Measurements from ENCODE around the gene CORO1C. TPM values are rescaled to one million over a fixed set of nuclear protein-coding genes. Genes with fewer than 3 reads are reported as not detected.

CORO1C gene
- total RNA-seq, 1 donor from 2014 or later: 190 TPM

DNA sequence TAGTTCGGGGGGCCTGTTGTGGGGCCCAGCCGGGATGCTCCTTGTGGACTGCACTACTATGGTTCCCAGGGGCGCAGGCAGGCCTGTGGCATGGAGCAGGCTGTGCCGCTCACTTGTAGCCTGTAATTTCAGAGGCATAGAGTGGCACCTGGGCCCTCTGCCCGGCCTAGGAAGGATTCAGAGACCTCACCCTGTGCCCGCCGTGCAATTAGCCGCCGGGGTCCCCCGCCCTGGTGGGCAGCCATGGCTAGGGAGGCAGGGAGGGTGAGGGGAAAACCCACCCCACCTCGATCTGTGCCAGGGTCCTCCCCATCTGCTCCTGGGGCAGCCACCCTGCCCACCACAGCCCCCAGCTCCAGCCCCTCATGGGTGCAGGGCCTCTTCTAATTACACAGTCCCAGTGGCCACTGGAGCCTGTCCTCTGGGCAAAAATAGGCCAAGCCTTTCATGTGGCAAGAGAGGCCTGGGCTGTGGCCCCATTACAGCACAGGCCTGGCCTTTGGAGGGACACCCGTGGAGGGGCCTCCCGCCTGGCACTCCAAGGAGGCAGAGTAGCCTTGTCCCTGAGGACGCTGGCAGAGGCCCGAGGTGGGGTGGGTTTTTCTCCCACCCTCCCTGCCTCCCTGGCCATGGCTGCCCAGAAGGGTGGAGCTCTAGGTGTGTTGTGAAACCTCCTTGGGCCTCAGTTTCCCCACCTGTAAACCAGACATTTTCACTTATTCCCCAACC is 128.2 kb downstream of the CORO1C start:
- no peak for DNase-seq (ENCODE audit: low read depth in 2 of 2)

DNA sequence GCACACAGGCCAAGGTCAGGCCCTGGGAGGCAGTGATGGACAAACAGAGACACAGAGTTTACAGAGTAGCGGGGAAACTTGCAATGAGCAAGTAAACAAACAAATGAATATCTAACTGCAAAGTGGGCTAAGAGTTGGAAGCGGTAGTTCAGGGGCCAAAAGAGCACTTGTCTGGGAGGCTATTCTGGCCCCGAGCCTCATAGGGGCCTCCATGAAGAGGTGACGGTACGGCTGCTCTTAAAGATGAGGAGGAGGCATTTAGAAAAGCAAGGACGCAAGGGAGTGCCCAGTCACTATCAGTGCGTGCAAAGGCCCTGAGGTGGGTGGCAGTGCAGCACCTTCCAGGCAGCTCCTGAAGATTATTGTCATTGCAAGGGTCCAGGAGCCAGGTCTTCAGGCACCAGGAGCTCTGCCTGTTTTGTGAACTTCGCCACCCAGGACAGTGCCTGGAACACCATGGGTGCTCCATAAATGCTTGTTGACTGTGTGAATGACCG is 129.1 kb downstream of the CORO1C start:
- DNase-seq (ENCODE audit: low read depth in 2 of 2): no peak

DNA sequence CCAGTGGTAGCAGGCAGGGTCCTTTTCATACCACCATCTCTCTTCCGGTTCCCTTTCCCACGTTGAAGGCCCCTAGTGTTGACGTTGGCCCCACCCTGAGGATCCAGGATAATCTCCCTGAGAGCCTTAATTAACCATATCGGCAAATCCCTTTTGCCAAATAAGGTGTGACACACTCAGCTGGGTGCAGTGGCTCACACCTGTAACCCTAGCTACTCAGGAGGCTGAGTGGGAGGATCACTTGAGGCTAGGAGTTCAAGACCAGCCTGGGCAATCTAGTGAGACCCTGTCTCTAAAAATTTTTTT is 130.7 kb downstream of the CORO1C start:
- DNase-seq (ENCODE audit: low read depth in 2 of 2): no peak

DNA sequence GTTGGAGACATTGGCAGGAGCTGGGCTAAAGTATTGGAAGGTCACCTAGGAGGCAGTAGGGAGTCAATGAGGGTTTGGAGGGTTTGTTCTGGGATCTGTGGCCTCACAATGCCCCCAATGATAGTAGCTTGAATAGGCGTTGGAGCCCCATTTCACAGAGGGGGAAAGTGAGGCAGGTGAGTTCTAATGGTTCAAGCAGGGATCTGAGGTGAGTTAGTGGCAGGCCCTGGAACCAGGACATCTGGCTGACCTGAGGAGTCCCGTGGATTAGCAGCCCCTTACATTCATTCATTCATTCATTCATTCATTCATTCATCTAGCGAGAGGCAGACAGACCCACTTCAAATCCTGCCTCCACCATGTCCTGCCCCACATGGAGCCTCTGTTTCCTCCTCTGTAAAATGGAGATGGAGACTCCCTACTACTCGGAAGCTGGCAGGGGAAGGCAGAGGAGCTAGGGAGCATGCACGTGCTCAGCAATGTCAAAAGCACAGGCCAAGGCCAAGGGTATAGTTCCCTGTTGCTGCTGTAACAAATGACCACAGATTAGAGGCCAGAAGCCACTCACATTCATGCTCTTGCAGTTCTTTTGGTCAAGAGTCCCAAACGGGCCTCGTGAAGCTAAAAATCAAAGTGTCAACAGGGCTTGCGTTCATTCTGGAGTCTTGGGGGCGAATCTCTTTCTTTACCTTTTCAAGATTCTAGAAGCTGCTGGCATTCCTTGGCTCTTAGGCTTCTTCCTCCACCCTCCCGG is 131.2 kb downstream of the CORO1C start:
- no peak for DNase-seq (ENCODE audit: low read depth in 2 of 2)

DNA sequence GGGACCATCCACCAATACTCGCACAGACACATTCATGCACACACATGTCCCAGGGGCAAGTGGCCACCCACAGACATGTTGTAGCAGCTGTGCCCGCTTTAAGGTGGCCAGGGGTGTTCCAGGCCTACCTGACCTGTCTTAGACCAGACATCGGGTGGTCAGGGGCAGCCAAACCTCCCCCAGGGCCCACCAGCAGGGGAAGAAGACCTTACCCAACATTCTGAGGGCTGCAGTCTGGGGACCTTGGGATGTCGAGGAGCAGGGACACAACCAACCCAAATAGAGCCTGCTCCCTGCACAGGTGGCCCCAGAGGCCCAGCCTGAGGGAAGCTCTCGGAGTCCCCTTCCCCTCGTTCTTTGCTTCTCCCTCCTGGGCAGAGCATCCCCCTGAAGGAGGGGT is 131.8 kb downstream of the CORO1C start:
- DNase-seq (ENCODE audit: low read depth in 2 of 2): no peak

DNA sequence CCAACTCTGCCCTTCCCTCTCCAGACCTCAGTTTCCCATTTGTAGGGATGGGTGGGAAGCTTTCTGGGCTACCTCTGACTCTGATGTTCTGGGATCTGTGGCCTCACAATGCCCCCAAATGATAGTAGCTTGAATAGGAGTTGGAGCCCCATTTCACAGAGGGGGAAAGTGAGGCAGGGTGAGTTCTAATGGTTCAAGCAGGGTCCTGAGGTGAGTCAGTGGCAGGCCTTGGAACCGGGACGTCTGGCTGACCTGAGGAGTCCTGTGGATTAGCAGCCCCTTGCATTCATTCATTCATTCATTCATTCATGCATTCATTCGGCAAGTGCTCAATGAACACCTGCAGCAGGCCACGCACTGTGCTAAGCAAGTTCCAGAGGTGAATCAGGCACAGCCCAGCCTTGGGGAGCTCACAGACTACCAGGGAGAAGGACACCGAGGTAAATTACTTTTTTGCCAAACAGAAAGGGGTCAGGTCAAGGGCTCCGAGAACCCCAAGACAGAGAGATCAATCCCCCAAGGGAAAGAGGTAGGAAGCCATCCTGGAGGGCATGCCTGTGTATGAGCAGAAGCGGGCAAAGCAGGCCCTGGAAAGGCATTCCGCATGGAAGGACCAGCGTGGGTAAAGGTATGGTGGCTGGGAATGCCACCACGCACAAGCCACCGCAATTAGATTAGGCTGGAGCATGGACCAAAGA is 132.6 kb downstream of the CORO1C start:
- no peak for DNase-seq (ENCODE audit: low read depth in 2 of 2)

DNA sequence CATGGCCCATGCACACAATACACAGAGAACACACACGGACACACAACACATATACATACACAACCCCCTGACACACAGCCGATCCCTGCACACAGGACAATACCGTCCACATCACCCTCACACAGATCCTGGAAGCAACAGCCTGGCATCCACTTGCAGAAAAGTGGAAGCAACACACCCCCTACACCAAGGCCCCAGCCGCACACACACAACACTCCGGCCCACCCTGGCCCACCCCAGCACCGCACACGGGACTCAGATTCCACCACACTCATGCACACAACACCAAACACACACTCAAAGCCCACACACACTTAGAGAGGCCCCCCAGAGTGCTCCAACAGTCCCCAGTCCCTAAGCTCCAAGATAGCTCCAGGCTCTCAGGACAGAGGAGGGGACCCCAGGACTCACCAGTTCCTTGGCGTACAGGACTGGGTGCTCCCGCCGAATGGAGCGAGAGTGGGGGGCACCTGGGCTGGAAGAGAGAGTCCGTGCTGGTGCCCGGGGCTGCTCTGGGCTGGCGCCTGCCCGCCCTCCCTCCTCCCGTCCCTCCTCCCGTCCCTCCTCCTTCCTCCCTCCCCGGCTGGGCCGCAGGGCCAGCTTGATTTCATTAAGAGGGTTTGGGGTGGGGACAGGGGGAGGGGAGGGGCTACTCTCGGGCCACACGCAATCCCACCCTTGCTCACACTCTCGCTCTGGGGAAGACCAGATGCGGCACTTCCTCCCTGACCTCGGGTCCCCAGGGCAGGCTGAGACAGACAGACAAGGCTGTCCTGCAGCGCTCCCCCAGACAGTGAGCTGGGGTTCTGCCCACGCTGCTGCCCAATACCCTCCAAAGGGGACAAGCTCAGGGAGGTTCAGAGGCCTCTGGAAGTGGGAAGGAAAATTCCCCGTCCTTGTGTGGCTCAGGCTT is 133.5 kb downstream of the CORO1C start, which contains the start of gene TMEM119:
TSS of gene TMEM119 (minus strand) at position 526 of the 913 bp plus-strand sequence. CDS start 5,701 bp downstream, outside the sequence.
- DNase-seq (ENCODE audit: low read depth in 2 of 2): no peak

DNA sequence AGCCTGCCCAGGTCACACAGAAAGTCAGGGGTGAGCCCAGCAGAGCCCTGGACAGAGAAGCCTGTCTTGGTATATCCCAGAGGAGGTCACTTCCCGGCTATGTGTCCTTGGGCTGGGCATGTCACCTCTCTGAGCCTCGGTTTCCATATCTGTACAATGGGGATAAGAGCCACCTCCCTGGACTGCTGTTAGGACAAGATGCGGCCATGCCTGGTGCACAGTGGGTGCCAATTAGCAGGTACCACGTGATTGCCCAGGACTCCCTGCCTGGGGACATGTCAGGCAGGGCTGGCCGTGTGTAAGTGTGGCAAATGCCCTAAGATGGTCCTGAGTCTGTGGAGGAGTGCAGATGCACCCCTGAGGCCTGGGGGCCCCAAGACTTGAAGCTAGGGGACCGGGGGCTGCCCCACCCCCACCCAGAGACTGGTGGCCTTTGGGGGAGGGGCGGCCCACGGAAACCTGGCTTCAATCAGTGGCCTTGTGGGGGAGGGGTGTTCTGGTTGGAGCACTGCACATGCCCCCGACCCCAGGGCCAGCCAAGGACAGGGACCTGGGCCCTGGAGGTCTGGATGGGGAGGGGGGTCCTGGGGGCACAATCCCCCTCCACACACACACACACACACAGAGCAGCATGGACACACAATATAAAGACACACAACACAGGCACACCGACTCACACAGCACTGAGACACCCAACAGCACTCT is 134.3 kb downstream of the CORO1C start:
- no peak for DNase-seq (ENCODE audit: low read depth in 2 of 2)

DNA sequence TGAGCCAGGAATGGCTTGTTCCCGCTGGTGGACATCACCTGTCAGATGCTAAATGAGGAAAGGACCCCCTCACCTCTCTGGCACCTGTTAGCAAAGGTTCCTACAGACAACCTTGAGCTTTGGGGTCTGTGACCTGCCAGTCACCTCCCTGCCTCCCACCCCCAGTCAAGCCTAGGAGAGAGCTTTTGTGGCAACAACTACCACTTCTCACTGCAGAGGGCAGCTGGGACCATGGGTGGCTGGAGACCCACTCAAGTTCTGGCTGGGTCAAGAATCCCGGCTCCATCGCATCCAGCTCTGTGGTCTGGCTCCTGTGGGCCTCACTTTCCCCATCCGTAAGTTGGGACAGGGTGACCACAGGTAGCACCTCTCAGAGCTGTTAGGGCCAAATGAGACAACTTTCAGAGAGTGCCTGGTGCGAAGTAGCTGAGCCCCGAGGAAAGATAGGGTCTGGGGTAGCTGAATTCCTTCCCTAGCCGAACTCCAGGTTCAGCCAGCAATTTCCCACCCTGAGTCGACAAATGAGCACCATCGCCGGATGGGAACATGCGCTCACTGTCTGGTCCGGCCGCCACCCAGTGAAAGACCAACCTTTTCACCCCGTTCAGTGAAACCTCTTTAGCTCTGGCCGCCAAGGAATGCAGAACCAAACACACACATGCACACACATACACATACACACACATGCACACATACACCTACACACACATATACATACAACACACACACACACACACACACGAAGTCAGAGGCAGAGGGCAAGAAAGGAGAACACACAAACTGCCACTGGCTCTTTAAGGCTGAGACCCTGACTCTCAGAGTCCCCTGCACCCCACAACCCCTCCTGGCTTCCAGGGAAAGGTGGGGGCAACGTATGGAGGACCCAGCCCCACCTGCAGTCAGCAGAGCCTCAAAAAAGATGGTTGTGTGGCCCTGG is 135.3 kb downstream of the CORO1C start:
- no peak for DNase-seq (ENCODE audit: low read depth in 2 of 2)

Other genes starting within 250 kb of the CORO1C start
- gene FICD, start 216.2 kb downstream of the CORO1C start, total RNA-seq: 4.5 and 7.0 TPM in 2 replicates
- gene SART3, start 170.3 kb downstream of the CORO1C start, total RNA-seq: 35.8 and 57.3 TPM in 2 replicates
- gene ISCU, start 168.9 kb downstream of the CORO1C start, total RNA-seq: 50.7 and 67.9 TPM in 2 replicates
- gene TMEM119, start 133.4 kb downstream of the CORO1C start, total RNA-seq: not detected in 2 replicates
- gene SELPLG, start 97.6 kb downstream of the CORO1C start, total RNA-seq: 0.13 and 0.26 TPM in 2 replicates
- 14.2 and 23.1 TPM in 2 replicates for gene SSH1, start 126.1 kb upstream of the CORO1C start, total RNA-seq
- not detected in 2 replicates for gene DAO, start 148.6 kb upstream of the CORO1C start, total RNA-seq